ENCODE measurements around the gene MTMR10.

The MTMR10 gene

DNA sequence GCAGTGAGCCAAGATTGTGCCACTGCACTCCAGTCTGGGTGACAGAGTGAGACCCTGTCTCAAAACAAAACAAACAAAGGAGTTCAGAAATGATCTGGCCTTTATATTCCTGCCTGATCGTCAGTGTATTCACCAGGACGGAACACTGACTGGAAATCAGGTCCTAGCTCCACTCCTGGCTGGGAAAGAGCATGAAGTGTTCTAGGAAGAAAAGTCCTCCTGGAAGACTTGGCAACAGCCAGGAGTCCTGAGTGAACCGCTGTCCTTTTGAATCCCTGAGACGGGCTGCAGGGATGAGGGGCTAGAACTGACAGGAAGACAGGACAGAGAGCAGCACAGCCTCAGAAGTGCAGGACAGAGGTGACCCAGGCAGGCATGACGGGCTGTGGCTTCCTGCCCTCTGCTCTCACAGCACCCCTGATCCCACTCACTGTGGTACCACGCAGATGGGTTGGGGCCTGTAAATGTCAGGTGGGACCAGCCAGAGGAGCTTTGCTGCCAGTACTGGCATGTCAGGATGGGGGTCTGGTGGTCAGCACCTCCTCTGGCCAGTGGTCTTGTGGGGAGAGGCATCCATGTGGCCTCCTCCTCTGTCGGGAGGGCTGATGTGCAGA lies 64.2 kb downstream of the MTMR10 start:
- TF ChIP-seq, protein P1, sequence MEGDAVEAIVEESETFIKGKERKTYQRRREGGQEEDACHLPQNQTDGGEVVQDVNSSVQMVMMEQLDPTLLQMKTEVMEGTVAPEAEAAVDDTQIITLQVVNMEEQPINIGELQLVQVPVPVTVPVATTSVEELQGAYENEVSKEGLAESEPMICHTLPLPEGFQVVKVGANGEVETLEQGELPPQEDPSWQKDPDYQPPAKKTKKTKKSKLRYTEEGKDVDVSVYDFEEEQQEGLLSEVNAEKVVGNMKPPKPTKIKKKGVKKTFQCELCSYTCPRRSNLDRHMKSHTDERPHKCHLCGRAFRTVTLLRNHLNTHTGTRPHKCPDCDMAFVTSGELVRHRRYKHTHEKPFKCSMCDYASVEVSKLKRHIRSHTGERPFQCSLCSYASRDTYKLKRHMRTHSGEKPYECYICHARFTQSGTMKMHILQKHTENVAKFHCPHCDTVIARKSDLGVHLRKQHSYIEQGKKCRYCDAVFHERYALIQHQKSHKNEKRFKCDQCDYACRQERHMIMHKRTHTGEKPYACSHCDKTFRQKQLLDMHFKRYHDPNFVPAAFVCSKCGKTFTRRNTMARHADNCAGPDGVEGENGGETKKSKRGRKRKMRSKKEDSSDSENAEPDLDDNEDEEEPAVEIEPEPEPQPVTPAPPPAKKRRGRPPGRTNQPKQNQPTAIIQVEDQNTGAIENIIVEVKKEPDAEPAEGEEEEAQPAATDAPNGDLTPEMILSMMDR (conservative IDR thresholded peaks at IDR 0.05), result no peak
- H3K27ac ChIP-seq, result no peak overlapping the region

GRCh38 chr15:30926161-30926560 lies 65.3 kb downstream of the MTMR10 start:
- no peak overlapping the region for H3K27ac ChIP-seq
- TF ChIP-seq, protein P1 (conservative IDR thresholded peaks at IDR 0.05), result no peak

DNA sequence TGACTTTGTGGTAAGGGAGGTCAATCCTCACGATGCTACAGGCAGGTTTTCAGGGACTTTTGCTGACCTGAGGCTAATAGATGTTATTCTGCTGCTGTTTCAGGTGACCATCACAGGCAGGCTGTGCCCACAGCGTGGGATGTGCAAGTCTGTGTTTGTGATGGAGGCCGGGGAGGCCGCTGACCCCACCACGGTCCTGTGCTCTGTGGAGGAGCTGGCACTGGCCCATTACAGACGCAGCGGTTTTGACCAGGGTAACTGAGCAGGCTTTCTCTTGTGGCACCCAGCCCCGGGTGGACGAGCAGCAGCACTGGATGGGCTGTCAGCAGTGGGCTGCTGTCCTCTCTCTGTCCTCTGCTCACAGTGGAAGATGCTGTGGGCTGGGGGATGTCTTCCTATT lies 65.7 kb downstream of the MTMR10 start:
- TF ChIP-seq, protein P1 (conservative IDR thresholded peaks at IDR 0.05), result no peak
- H3K27ac ChIP-seq, result no peak overlapping the region

GRCh38 chr15:30924353-30924752 lies 67.1 kb downstream of the MTMR10 start:
- TF ChIP-seq, protein P1 (conservative IDR thresholded peaks at IDR 0.05), result no peak
- no peak overlapping the region for H3K27ac ChIP-seq

DNA sequence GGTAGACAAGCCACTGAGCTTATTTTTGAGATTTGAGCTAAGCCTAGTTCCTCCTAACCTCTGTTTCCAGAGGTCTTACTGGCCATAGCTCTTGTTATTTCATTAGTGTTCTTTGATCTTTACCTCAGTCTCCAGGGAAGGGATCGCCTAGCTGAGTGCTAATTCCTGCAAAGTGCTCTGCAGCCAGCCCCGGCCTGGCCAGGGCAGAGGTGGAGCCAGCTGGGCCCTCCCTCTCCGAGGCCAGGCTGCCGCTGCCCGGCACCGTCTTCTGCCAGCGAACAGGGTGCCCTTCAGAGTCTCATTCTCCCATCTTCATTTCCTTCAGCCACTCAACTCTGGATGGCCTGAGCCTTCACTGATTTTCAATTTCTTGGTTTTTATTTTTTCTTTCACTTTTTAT lies 68.0 kb downstream of the MTMR10 start:
- H3K27ac ChIP-seq, result no peak overlapping the region
- TF ChIP-seq, protein P1 (conservative IDR thresholded peaks at IDR 0.05), result no peak

DNA sequence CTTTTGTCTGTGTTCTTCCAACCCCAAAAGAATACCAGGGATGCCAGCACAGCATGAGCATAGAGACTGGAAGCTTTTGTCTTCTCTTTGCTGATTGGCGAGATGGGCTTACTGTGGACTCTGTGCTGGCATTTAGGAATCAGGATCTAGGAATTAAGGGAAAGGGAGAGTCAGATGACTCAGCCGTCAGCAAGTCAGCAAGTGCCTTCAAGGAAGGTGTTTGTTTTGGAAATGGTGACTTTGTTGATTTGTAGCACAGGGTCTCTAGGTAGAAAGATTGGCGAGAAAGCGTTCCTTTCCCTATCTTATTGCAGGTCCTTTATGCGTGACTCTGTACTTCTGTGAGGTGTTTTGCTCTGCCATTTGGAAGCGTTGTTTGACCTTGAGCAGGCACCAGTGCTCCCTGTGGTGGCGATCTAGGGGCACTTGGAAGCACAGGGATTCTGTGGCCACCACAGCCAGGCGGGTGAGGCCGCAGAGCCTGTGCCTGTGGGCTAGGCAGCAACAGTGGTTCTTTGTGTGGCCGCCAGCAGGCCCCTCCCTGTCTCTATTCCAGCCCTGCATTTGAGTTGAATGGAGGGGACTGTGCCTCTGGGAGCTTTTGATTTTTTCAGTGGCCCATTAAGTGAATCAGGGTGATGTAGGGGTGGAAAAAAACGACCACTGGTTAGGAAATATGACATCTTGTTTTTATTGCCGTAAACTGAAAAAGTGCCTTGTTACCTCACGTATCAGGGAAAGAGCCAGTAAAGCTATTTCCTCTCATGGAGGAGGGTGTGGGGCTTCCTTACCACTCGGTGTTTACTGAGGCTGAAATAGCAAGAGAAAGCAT lies 68.7 kb downstream of the MTMR10 start:
- TF ChIP-seq, protein P1 (conservative IDR thresholded peaks at IDR 0.05), result no peak
- H3K27ac ChIP-seq, result no peak overlapping the region

- no peak overlapping the region for H3K27ac ChIP-seq
- TF ChIP-seq, protein P1 (conservative IDR thresholded peaks at IDR 0.05), result no peak
Measured at GRCh38 chr15:30921781-30922479, 69.5 kb downstream of the MTMR10 start.
